HG03159 (cell line): Measurements from ENCODE around the gene AFF1.
A peak's percentile ranks its signal among the peaks of the same experiment; 100 is the strongest.
"Not testable (repeated sequence)": the region's sequence is repeated elsewhere in the genome, so short reads cannot be mapped to it uniquely, and the experiment has no call there.

Experiments
- ATAC-seq: cut with Tn5 transposase; IDR thresholded peaks from one replicate; pipeline ENCODE4 v1.9.1; 2021; ENCODE audit warnings: mild to moderate bottlenecking, moderate library complexity; ENCODE audit not compliant: unreplicated experiment

The AFF1 gene

GRCh38 chr4:86977621-86978184, 42.9 kb downstream of the AFF1 start:
- ATAC-seq = peak; percentile 85

- ATAC-seq = no peak
These were observed 43.9 kb downstream of the AFF1 start for GRCh38 chr4:86978709-86979108.

- ATAC-seq = no peak
These were observed 45.4 kb downstream of the AFF1 start for GRCh38 chr4:86980230-86980629.

GRCh38 chr4:86981789-86982188, 47.0 kb downstream of the AFF1 start:
- no peak for ATAC-seq

- ATAC-seq = not testable (repeated sequence)
These were observed 51.0 kb downstream of the AFF1 start for GRCh38 chr4:86985852-86986251.

- ATAC-seq = not testable (repeated sequence)
These were observed 54.8 kb downstream of the AFF1 start for GRCh38 chr4:86989658-86990057.

- no peak for ATAC-seq
These were observed 55.7 kb downstream of the AFF1 start for GRCh38 chr4:86990510-86990909.

- no peak for ATAC-seq
These were observed 57.2 kb downstream of the AFF1 start for GRCh38 chr4:86991994-86992393.

- ATAC-seq = no peak
These were observed 59.3 kb downstream of the AFF1 start for GRCh38 chr4:86993909-86994681.

- no peak for ATAC-seq
These were observed 59.9 kb downstream of the AFF1 start for GRCh38 chr4:86994686-86995085.

GRCh38 chr4:86996510-86996909, 61.7 kb downstream of the AFF1 start:
- not testable (repeated sequence) for ATAC-seq

- no peak for ATAC-seq
These were observed 64.4 kb downstream of the AFF1 start for GRCh38 chr4:86999136-86999643.

- no peak for ATAC-seq
These were observed 67.9 kb downstream of the AFF1 start for GRCh38 chr4:87002682-87003043.

GRCh38 chr4:87003266-87003665, 68.5 kb downstream of the AFF1 start:
- ATAC-seq = no peak

- ATAC-seq = no peak
These were observed 70.5 kb downstream of the AFF1 start for GRCh38 chr4:87005369-87005689.

- ATAC-seq = no peak
These were observed 71.0 kb downstream of the AFF1 start for GRCh38 chr4:87005690-87006425.

- ATAC-seq = no peak
These were observed 71.5 kb downstream of the AFF1 start for GRCh38 chr4:87006426-87006675.

- peak; percentile 75 for ATAC-seq
These were observed 72.1 kb downstream of the AFF1 start for GRCh38 chr4:87006676-87007527.

GRCh38 chr4:87007528-87008446, 73.0 kb downstream of the AFF1 start:
- no peak for ATAC-seq

- no peak for ATAC-seq
These were observed 74.4 kb downstream of the AFF1 start for GRCh38 chr4:87009095-87009648.
